ENCODE results near the gene RNASE13. TPM values are rescaled to one million over a fixed set of nuclear protein-coding genes. Genes with fewer than 3 reads are reported as not detected.

The RNASE13 gene
- total RNA-seq, 4 donors from 2014 or later: not detected

- TF ChIP-seq, protein P1, sequence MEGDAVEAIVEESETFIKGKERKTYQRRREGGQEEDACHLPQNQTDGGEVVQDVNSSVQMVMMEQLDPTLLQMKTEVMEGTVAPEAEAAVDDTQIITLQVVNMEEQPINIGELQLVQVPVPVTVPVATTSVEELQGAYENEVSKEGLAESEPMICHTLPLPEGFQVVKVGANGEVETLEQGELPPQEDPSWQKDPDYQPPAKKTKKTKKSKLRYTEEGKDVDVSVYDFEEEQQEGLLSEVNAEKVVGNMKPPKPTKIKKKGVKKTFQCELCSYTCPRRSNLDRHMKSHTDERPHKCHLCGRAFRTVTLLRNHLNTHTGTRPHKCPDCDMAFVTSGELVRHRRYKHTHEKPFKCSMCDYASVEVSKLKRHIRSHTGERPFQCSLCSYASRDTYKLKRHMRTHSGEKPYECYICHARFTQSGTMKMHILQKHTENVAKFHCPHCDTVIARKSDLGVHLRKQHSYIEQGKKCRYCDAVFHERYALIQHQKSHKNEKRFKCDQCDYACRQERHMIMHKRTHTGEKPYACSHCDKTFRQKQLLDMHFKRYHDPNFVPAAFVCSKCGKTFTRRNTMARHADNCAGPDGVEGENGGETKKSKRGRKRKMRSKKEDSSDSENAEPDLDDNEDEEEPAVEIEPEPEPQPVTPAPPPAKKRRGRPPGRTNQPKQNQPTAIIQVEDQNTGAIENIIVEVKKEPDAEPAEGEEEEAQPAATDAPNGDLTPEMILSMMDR (IDR thresholded peaks at IDR 0.05): no peak
- peak; percentile 48 to 49 for TF ChIP-seq POLR2A (IDR thresholded peaks at IDR 0.05)
- Histone ChIP-seq H3K27ac (peak within 1 kb of the TSS; percentile 77 to 86 (median 82)), H3K27me3 (no peaks in the 10 kb centered on the region), H3K9me3 (no peaks in the 10 kb centered on the region), H3K4me1 (peaks cover 0 to 21% (median 3%) of the 10 kb centered on the region in 4 donors), H3K36me3 (peaks cover 0 to 20% (median 0%) of the 10 kb centered on the region in 3 donors), H3K4me3 (peak within 1 kb of the TSS; percentile 76 to 94 (median 81))
- peak; percentile 84 to 93 (median 90) for DNase-seq
Observed at GRCh38 chr14:21024585-21025370, 9.8 kb downstream of the RNASE13 start, which contains the start of gene NDRG2. TSS of gene NDRG2 (minus strand) at chr14:21025061. CDS start at chr14:21023315, 1,746 bp downstream.

DNA sequence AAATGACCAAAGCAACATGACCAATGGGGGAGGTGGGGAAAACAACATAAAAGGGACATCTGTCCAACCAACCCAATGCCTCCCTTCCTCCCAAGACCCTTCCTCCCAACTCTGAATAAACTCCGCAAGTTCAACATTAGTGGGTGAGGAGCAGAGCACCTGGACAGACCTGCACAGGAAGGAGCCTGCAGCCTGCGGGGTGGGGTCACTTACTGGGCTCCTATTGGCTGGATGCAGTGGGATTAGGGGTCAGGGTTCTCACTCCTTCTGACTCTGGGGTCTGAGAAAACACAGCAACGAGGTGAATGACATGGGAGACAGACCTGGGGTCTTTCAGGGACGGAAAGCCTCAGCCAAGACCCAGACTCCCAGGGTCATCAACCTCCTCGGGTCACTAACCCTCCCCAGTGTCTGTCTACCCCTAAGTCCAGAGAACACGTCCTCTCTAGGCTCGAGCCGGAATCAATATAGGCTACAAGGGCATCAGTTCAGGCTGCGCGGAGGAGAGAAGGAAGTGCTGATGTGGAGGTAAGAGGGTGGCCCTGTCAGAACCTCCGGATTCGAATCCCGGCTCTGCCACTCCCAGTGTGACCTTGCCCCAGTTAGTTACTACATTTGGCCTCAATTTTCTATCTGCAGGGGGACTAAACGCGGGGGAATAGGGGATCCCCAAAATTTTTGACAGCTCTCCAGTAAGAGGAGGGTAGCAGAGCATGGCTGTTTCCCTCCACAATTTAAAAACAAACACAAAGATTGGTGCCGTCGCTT lies 10.6 kb downstream of the RNASE13 start:
- Histone ChIP-seq H3K9me3 (no peaks in the 10 kb centered on the region), H3K36me3 (peaks cover 0 to 28% (median 0%) of the 10 kb centered on the region in 3 donors), H3K27ac (peak overlapping the region; percentile 77 to 86 (median 82)), H3K27me3 (no peaks in the 10 kb centered on the region), H3K4me1 (peaks cover 0 to 21% (median 3%) of the 10 kb centered on the region in 4 donors), H3K4me3 (peak overlapping the region; percentile 76 to 94 (median 81))
- peak in 1 of 3 donors; percentile 27 for DNase-seq
- TF ChIP-seq POLR2A (IDR thresholded peaks at IDR 0.05): no peak
- TF ChIP-seq, protein P1 (IDR thresholded peaks at IDR 0.05): no peak

DNA sequence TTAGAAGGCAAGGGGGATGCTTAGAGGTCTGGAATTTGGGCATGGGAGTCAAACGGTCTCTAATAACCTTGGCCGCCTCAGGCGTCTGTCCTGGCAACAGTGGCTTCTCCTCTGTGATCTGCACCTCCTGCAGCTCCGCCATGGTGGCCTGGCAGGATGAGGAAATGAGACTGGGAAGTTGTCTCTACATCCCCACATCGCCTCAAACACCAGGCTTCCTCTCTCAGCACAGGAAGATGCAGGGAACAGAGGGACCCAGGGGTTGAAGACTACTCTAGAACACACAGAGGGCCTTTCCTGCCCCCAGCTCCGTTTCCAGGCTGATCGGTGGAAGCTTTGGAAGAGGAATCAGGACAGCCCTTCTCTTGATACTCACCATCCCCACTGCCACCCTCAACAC lies 11.4 kb downstream of the RNASE13 start:
- H3K4me3 ChIP-seq: peak overlapping the region in 2 of 4 donors; percentile 76 to 83
- H3K9me3 ChIP-seq: no peaks in the 10 kb centered on the region
- DNase-seq: no peak
- peaks cover 0 to 21% (median 3%) of the 10 kb centered on the region in 4 donors for H3K4me1 ChIP-seq
- no peaks in the 10 kb centered on the region for H3K27me3 ChIP-seq
- no peak for TF ChIP-seq POLR2A (IDR thresholded peaks at IDR 0.05)
- TF ChIP-seq, protein P1 (IDR thresholded peaks at IDR 0.05): no peak
- H3K36me3 ChIP-seq: peaks cover 0 to 35% (median 0%) of the 10 kb centered on the region in 3 donors
- H3K27ac ChIP-seq: peak overlapping the region in 1 of 4 donors; percentile 86

DNA sequence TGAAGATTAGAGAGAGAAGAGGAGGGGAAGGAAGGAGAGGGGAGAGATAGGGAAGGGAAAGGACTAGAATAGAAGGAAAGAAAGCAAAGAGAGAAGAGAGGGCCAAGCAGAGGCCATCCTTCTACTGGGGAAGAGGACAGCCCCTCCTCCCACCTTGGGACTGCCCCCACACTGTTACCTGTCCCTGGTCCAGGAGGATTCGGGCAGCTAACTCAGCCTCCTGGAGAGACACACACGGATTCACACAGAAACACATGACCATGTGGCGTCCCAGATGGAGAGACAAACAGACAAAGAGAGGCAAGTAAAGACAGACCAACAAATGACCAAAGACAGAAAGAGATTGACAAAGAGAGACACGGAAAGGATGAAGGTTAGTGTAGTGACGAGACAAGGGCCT lies 11.9 kb downstream of the RNASE13 start:
- H3K27me3 ChIP-seq: no peaks in the 10 kb centered on the region
- peak overlapping the region in 1 of 4 donors; percentile 86 for H3K27ac ChIP-seq
- TF ChIP-seq POLR2A (IDR thresholded peaks at IDR 0.05): no peak
- H3K4me1 ChIP-seq: peaks cover 0 to 21% (median 3%) of the 10 kb centered on the region in 4 donors
- H3K36me3 ChIP-seq: peaks cover 0 to 40% (median 0%) of the 10 kb centered on the region in 3 donors
- H3K4me3 ChIP-seq: peak overlapping the region in 2 of 4 donors; percentile 76 to 83
- no peak for DNase-seq
- H3K9me3 ChIP-seq: no peaks in the 10 kb centered on the region

DNA sequence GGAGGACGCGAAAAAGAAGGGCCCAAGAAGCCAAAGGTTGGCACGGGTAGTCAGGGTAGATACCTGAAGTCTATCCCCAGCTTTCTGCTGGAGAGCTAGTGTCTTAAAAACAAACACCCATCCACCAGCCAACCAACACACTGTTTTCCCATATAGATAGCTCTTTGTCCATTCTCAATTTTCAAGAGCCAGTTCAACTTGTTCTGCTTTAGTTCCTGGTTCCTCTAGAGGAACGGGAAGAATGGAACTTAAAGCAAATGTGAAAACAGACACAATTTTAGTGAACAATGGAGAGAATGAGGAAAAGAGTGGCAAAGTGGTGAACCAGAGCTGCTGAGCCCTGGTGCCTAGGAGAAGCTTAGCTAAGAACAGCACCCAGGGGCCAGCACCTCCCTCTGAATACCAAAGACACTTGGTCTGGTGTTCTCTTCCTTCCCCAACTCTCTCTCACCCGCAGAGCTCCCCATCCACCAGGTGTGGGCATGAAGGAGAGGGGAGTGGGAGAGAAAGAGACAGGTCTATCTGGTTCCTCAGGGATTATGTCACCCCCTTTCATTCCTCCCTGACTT lies 13.5 kb downstream of the RNASE13 start:
- H3K9me3 ChIP-seq: no peaks in the 10 kb centered on the region
- H3K4me1 ChIP-seq: peaks cover 0 to 15% (median 0%) of the 10 kb centered on the region in 4 donors
- TF ChIP-seq, protein P1 (IDR thresholded peaks at IDR 0.05): no peak
- TF ChIP-seq POLR2A (IDR thresholded peaks at IDR 0.05): no peak
- no peak overlapping the region for H3K4me3 ChIP-seq
- peaks cover 0 to 52% (median 0%) of the 10 kb centered on the region in 3 donors for H3K36me3 ChIP-seq
- H3K27me3 ChIP-seq: no peaks in the 10 kb centered on the region
- no peak overlapping the region for H3K27ac ChIP-seq
- no peak for DNase-seq

Measured in Peyer's patch (tissue), 4 donors.